ENCODE results near the gene OR9A2.
"Not testable (repeated sequence)": the region's sequence is repeated elsewhere in the genome, so short reads cannot be mapped to it uniquely, and the experiment has no call there.

Gene OR9A2

DNA sequence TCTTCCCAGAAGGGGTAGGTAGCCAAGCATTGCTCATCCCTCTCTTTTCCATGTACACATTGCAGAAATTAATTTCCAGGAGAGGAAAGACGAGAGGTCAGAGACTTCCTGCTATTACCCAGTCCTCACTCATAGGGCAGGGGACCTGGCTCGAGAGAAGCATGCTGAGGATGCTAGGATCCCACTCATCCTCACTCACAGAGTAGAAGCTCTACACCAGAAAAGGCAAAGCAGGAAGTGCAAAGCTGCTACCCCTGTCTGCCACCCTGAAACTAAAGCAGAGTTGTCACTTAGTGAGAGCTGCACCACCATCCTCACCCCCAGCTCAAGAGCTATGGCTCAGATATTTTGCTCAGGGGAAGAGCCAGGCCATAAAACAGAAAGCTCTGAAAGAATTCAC lies 9.9 kb downstream of the OR9A2 start:
- DNase-seq, result no peak

GRCh38 chr7:143015926-143016490 lies 10.9 kb downstream of the OR9A2 start:
- DNase-seq, result no peak

GRCh38 chr7:143015084-143015483 lies 11.8 kb downstream of the OR9A2 start:
- DNase-seq, result no peak

- DNase-seq, result no peak
Observed at GRCh38 chr7:143013893-143014292, 13.0 kb downstream of the OR9A2 start.

GRCh38 chr7:143013473-143013872 lies 13.5 kb downstream of the OR9A2 start:
- no peak for DNase-seq

DNA sequence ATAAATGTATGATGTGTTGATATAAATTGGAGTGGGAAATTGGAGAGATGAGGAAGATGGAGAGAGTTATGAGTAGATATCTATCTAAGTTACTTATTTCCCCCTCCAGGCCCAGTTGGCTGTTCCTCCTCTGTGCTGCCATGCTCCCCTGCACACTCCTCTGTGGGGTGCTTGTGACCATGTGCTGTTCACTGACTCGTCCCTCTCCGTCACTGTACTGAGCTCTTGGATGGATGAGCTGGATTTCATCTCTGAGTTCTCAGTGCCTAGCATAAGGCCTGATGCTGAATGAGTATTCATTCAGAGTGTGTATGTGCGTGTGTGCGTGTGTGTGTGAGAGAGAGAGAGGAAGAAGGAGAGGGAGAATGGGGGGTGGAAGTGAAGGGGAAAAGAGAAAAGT lies 14.5 kb downstream of the OR9A2 start:
- DNase-seq, result peak; percentile 5

DNA sequence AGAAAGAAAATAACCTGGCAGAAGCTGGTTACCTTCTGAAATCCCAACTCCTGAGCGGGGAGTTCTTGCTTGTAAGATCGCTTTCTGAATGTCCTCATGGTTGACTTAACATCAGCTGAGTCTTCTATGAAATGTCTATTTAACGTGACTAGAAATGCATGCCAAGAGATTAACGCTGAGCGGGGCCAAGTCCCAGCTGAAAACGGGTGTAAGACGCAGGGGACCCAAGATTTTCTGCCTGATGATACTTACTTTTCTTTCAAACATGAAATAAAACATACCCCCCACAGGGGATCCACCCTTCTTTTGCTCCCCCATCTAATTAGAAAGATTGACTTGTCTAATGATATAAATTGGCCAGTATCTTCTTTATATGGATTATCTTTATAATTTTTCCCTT lies 14.9 kb downstream of the OR9A2 start:
- no peak for DNase-seq

DNA sequence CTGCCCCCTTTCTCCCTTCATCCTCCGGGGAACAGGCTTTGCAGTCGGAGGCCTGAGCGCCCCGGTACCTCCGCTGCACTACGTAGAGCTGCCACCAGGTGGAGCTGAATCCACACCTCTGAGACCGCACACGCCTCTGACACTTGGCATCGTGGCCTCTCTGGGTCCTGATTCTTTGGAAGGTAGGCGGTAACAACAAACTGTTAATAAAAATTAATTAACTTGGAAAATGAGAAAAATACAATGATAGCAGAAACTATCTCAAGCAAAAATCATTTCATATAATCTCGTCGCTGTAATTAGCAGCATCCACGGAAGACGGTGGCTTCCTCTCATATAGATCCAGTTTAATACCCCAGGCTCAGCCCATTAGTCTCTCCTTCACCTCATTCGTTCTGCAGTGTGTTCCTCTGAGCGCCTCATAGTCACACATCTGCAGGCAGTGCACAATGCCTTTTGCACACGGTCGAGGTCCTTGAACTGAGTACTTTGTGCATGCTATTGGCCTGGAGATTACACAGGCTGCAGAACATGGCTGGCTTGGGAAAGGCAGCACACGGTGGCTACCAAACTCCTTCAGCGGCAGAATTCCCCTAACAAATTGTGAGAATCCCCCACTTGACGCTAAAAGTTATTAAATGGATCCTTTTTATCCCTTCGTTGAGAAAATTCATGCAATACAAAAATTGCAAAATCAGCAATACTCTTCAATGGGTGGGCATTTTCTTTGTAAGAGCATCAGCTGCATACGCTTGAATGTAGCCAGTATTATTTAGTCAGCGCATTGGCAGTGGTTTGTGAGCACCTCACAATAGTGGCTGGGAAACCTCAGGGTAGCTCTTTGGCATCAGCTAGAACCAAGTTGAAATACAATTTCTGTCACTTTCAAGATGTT lies 18.7 kb downstream of the OR9A2 start:
- DNase-seq, result peak; percentile 87

- no peak for DNase-seq
Observed at GRCh38 chr7:143005632-143006260, 21.2 kb downstream of the OR9A2 start.

DNA sequence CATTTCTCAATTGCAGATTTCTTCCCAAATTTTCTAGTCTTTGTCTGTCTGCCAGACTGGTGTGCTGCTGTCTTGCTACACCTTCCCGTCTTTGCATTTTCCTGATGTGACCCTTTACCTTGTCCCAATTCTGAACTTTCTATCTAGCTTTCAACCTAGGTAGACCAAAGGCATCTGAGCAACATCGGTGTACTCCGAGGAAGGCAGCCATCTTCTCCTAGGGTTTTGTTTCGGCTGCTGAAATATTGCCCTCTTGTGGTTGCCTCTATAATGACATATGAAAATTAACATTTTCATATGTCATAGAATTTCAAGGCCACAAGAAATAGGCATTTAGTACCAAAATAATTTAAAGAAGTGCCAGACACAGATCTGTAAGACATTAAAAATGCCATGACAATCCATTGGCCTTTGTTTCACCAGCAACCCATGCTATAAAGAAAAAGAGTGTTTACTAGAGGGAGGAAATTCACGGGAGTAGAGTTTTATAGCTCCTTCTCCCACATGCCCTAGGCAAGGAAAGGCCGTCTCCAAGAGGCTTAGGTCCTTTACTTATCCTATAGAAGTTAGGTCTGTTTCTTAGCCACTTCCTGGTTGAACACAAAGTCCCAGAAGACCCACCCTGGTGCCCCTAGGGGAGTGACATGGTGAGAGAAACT lies 23.4 kb downstream of the OR9A2 start:
- DNase-seq, result peak; percentile 74

GRCh38 chr7:143002898-143003297 lies 24.0 kb downstream of the OR9A2 start:
- DNase-seq, result no peak

- DNase-seq, result peak; percentile 22
Observed at GRCh38 chr7:143002106-143002505, 24.8 kb downstream of the OR9A2 start.

DNA sequence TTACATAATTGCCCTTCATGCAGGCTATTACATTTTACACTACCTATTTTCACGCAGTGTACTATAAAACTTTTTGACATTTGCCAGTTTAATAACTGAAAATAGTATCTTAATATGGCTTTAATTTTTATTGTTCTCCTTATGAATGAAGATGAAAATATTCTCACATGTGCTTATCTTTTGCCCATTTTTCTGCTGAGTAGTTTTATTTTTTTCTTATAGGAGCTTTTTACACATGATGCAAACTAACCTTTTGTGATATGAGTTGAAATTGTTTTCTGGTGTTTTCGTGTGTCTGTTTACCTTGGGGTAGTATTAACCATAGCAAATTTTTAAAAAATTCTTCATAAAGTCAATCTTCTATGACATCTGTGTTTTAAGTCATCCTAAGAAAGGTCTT lies 26.3 kb downstream of the OR9A2 start:
- no peak for DNase-seq

DNA sequence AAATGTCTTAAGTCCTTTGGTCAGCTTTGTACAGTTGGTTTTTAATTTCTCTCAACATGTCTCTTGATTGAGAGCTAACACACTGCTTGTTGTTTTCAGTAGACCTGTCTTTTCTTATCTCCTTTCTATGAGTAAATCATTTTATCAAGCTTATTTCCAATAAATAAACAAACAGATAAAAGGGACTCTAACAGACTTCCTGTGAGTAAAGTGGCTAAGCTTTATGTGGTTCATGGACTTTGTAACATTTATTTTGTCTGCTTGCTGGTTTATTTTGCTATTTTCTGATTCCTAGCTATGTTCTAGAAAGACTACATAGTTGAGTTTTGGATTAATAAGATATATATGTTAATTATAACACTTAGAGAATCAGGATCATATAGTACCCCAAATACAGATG lies 27.1 kb downstream of the OR9A2 start:
- no peak for DNase-seq

- DNase-seq, result no peak
Observed at GRCh38 chr7:142998966-142999365, 28.0 kb downstream of the OR9A2 start.

- DNase-seq, result no peak
Observed at GRCh38 chr7:142997456-142997989, 29.4 kb downstream of the OR9A2 start.

DNA sequence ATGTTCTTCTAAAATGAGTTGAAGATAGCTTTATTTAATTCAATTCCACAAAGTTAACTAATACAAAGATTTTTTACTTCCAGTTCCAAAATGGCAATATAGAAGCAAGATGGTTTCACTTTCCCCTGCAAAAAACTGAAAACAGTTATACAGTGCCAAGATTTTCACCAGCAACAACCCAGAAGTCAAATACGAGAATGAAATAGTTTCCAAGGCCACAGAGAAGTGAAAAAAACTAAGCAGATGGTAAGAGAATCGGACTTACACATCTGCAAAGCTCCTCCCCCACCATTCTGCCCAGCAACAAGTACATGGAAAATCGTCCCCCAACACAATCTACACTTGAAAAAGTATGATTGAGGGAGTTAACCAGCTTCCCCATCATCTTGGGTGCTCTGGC lies 34.5 kb downstream of the OR9A2 start:
- DNase-seq, result no peak

DNA sequence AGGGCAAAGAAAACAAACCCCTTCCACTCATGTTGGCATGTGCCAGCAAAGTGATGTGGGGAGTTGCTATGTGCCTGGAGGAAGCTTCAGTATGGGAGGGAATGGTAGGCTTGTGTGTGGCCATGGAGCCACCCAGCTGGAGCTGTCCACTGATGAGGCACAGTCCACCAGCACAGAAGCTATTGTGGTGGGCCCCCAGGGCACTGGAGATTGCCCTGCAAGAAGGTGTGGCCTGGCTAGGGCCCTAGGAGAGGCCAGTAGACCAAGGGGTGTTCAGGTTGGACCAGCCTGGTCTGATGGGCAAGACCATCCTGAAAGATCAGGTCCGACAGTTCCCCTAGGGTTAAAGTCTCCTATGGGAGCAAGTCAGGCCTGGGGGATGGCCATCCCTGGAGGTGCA lies 42.6 kb downstream of the OR9A2 start:
- no peak for DNase-seq

- DNase-seq, result no peak
Observed at GRCh38 chr7:142983825-142984224, 43.1 kb downstream of the OR9A2 start.

- not testable (repeated sequence) for DNase-seq
Observed at GRCh38 chr7:142978402-142978801, 48.5 kb downstream of the OR9A2 start.
